ENCODE measurements around the gene CLDN34. TPM values are rescaled to one million over a fixed set of nuclear protein-coding genes. Genes with fewer than 3 reads are reported as not detected.

Gene CLDN34
- total and polyA plus RNA-seq, 2 experiments from 2014 or later = not detected

DNA sequence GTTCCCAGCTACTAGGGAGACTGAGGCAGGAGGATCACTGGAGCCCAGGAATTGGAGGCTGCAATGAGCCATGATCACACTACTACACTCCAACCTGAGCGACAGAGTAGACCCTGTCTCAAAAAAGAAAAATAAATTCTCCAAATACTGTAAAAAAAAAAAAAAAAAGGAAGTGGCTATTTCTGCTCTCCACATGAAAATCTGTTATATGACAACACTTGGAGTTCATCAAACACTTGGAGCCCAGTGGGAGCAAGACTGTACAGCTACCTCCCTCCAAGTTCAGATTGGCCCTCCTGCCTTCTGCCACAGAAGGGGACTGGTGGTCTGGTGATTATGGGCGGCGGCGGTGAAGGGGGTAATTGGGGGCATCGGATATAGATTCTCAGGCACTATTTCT lies 9.0 kb upstream of the CLDN34 start:
- peaks cover 5% of the 10 kb centered on the region; the same call in 1 of the 3 replicates for H3K9me3 Mint-ChIP-seq
- H3K4me1 Mint-ChIP-seq = peaks cover 3% of the 10 kb centered on the region; the same call in 1 of the 3 replicates
- no peak for ATAC-seq

More for the DNA sequence above, 9.0 kb upstream of the CLDN34 start:
- Histone ChIP-seq H4K20me1 (replicated peaks; ENCODE audit: insufficient read depth) (no peaks in the 10 kb centered on the region), H3K36me3 (ENCODE audit: insufficient read depth) (no peaks in the 10 kb centered on the region), H3F3A (replicated peaks; ENCODE audit: low read depth) (no peaks in the 10 kb centered on the region), H3K27me3 (ENCODE audit: insufficient read depth) (no peaks in the 10 kb centered on the region), H3K27ac (ENCODE audit: low read depth) (no peak overlapping the region), H2AFZ (no peak overlapping the region), H3K4me3 (no peak overlapping the region), H3K9me2 (ENCODE audit: insufficient read depth) (no peaks in the 10 kb centered on the region), H3K4me2 (no peak overlapping the region), H3K79me2 (replicated peaks; ENCODE audit: insufficient read depth) (no peaks in the 10 kb centered on the region), H3K4me1 (ENCODE audit: insufficient read depth) (no peaks in the 10 kb centered on the region)
- Mint-ChIP-seq H3K27me3 (ENCODE audit: insufficient read depth, low read depth, poor library complexity) (peaks cover 2% of the 10 kb centered on the region), H3K27ac (no peak overlapping the region), H3K4me3 (no peak overlapping the region), H3K36me3 (ENCODE audit: low read depth) (peaks cover 5% of the 10 kb centered on the region; the same call in 2 of the 3 replicates)
- DNase-seq (ENCODE audit: low spot score) = no peak
- TF ChIP-seq, protein P1, sequence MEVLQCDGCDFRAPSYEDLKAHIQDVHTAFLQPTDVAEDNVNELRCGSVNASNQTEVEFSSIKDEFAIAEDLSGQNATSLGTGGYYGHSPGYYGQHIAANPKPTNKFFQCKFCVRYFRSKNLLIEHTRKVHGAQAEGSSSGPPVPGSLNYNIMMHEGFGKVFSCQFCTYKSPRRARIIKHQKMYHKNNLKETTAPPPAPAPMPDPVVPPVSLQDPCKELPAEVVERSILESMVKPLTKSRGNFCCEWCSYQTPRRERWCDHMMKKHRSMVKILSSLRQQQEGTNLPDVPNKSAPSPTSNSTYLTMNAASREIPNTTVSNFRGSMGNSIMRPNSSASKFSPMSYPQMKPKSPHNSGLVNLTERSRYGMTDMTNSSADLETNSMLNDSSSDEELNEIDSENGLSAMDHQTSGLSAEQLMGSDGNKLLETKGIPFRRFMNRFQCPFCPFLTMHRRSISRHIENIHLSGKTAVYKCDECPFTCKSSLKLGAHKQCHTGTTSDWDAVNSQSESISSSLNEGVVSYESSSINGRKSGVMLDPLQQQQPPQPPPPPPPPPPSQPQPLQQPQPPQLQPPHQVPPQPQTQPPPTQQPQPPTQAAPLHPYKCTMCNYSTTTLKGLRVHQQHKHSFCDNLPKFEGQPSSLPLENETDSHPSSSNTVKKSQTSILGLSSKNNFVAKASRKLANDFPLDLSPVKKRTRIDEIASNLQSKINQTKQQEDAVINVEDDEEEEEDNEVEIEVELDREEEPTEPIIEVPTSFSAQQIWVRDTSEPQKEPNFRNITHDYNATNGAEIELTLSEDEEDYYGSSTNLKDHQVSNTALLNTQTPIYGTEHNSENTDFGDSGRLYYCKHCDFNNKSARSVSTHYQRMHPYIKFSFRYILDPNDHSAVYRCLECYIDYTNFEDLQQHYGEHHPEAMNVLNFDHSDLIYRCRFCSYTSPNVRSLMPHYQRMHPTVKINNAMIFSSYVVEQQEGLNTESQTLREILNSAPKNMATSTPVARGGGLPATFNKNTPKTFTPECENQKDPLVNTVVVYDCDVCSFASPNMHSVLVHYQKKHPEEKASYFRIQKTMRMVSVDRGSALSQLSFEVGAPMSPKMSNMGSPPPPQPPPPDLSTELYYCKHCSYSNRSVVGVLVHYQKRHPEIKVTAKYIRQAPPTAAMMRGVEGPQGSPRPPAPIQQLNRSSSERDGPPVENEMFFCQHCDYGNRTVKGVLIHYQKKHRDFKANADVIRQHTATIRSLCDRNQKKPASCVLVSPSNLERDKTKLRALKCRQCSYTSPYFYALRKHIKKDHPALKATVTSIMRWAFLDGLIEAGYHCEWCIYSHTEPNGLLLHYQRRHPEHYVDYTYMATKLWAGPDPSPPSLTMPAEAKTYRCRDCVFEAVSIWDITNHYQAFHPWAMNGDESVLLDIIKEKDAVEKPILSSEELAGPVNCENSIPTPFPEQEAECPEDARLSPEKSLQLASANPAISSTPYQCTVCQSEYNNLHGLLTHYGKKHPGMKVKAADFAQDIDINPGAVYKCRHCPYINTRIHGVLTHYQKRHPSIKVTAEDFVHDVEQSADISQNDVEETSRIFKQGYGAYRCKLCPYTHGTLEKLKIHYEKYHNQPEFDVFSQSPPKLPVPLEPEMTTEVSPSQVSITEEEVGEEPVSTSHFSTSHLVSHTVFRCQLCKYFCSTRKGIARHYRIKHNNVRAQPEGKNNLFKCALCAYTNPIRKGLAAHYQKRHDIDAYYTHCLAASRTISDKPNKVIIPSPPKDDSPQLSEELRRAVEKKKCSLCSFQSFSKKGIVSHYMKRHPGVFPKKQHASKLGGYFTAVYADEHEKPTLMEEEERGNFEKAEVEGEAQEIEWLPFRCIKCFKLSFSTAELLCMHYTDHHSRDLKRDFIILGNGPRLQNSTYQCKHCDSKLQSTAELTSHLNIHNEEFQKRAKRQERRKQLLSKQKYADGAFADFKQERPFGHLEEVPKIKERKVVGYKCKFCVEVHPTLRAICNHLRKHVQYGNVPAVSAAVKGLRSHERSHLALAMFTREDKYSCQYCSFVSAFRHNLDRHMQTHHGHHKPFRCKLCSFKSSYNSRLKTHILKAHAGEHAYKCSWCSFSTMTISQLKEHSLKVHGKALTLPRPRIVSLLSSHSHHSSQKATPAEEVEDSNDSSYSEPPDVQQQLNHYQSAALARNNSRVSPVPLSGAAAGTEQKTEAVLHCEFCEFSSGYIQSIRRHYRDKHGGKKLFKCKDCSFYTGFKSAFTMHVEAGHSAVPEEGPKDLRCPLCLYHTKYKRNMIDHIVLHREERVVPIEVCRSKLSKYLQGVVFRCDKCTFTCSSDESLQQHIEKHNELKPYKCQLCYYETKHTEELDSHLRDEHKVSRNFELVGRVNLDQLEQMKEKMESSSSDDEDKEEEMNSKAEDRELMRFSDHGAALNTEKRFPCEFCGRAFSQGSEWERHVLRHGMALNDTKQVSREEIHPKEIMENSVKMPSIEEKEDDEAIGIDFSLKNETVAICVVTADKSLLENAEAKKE (CRISPR knock-in tag; IDR thresholded peaks at IDR 0.05) = no peak
- TF ChIP-seq, protein P2, sequence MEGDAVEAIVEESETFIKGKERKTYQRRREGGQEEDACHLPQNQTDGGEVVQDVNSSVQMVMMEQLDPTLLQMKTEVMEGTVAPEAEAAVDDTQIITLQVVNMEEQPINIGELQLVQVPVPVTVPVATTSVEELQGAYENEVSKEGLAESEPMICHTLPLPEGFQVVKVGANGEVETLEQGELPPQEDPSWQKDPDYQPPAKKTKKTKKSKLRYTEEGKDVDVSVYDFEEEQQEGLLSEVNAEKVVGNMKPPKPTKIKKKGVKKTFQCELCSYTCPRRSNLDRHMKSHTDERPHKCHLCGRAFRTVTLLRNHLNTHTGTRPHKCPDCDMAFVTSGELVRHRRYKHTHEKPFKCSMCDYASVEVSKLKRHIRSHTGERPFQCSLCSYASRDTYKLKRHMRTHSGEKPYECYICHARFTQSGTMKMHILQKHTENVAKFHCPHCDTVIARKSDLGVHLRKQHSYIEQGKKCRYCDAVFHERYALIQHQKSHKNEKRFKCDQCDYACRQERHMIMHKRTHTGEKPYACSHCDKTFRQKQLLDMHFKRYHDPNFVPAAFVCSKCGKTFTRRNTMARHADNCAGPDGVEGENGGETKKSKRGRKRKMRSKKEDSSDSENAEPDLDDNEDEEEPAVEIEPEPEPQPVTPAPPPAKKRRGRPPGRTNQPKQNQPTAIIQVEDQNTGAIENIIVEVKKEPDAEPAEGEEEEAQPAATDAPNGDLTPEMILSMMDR (conservative IDR thresholded peaks at IDR 0.05; ENCODE audit: low read depth in 2 of 2) = no peak
- TF ChIP-seq, protein P3, sequence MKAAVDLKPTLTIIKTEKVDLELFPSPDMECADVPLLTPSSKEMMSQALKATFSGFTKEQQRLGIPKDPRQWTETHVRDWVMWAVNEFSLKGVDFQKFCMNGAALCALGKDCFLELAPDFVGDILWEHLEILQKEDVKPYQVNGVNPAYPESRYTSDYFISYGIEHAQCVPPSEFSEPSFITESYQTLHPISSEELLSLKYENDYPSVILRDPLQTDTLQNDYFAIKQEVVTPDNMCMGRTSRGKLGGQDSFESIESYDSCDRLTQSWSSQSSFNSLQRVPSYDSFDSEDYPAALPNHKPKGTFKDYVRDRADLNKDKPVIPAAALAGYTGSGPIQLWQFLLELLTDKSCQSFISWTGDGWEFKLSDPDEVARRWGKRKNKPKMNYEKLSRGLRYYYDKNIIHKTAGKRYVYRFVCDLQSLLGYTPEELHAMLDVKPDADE (IDR thresholded peaks at IDR 0.05) = no peak
- TF ChIP-seq, protein P4, sequence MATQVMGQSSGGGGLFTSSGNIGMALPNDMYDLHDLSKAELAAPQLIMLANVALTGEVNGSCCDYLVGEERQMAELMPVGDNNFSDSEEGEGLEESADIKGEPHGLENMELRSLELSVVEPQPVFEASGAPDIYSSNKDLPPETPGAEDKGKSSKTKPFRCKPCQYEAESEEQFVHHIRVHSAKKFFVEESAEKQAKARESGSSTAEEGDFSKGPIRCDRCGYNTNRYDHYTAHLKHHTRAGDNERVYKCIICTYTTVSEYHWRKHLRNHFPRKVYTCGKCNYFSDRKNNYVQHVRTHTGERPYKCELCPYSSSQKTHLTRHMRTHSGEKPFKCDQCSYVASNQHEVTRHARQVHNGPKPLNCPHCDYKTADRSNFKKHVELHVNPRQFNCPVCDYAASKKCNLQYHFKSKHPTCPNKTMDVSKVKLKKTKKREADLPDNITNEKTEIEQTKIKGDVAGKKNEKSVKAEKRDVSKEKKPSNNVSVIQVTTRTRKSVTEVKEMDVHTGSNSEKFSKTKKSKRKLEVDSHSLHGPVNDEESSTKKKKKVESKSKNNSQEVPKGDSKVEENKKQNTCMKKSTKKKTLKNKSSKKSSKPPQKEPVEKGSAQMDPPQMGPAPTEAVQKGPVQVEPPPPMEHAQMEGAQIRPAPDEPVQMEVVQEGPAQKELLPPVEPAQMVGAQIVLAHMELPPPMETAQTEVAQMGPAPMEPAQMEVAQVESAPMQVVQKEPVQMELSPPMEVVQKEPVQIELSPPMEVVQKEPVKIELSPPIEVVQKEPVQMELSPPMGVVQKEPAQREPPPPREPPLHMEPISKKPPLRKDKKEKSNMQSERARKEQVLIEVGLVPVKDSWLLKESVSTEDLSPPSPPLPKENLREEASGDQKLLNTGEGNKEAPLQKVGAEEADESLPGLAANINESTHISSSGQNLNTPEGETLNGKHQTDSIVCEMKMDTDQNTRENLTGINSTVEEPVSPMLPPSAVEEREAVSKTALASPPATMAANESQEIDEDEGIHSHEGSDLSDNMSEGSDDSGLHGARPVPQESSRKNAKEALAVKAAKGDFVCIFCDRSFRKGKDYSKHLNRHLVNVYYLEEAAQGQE (IDR thresholded peaks at IDR 0.05; ENCODE audit: unreplicated experiment) = no peak
- TF ChIP-seq CREB1 (CRISPR knock-in tag; IDR thresholded peaks at IDR 0.05; ENCODE audit: low read depth) = no peak
- no peak for TF ChIP-seq STAT1 (IDR thresholded peaks at IDR 0.05; ENCODE audit: unreplicated experiment)
- no peak for TF ChIP-seq POLR2AphosphoS5 (IDR thresholded peaks at IDR 0.05; ENCODE audit: low read depth)
- no peak for TF ChIP-seq ZNF331 (CRISPR knock-in tag; IDR thresholded peaks at IDR 0.05; ENCODE audit: low read depth)
- TF ChIP-seq NANOG (IDR thresholded peaks at IDR 0.05; ENCODE audit: borderline replicate concordance) = no peak
- TF ChIP-seq ZNF114 (CRISPR knock-in tag; IDR thresholded peaks at IDR 0.05) = no peak
- TF ChIP-seq EZH2 (IDR thresholded peaks at IDR 0.05; ENCODE audit: low read depth, unreplicated experiment) = no peak
- no peak for TF ChIP-seq JUNB (IDR thresholded peaks at IDR 0.05; ENCODE audit: unreplicated experiment)
- TF ChIP-seq EZH2phosphoT487 (IDR thresholded peaks at IDR 0.05; ENCODE audit: unreplicated experiment) = no peak
